Thyroid gland (tissue), 4 donors: ENCODE measurements around the gene OSBPL6.

Experiments used
- CTCF ChIP-seq, 6 experiments: fragments of 200-600 bp in 3 of 6; fragments of 450-650 bp in 3 of 6; sonication (generic) in 3 of 6; IDR thresholded peaks; one replicate each; pipeline ENCODE4 v1.5.1; 2016 to 2019; ENCODE audit warnings: antibody characterized with exemption in 6 of 6, mild to moderate bottlenecking in 2 of 6, inconsistent platforms in 1 of 6, moderate library complexity in 1 of 6
- POLR2A ChIP-seq, 2 donors: fragments of 450-650 bp; IDR thresholded peaks; one replicate each; pipeline ENCODE4 v1.6.1; 2017; ENCODE audit warnings: antibody characterized with exemption in 2 of 2, mild to moderate bottlenecking in 2 of 2, moderate library complexity in 1 of 2

DNA sequence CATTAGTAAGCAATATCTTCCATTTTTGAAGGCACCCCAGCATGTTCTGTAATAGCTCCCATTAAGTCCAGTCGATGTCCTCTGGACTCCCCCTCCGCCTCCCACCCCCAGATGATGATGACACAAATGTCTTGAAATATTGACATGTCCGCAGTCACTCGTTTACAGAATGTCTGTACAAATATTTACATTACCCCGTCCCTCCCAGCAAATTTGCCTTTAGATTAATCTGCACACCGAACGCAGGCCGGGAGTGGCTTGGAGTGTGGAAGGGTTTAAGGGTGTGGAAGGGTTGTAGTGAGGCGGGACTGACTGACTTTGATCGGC lies 853 bp upstream of the OSBPL6 start:
- TF ChIP-seq CTCF (IDR thresholded peaks at IDR 0.05) (no peak), POLR2A (IDR thresholded peaks at IDR 0.05) (no peak)
